ENCODE results near the gene APBB1. TPM values are rescaled to one million over a fixed set of nuclear protein-coding genes. Genes with fewer than 3 reads are reported as not detected.

The APBB1 gene
- total RNA-seq, 1 experiment from 2014 or later = 34.8 TPM

DNA sequence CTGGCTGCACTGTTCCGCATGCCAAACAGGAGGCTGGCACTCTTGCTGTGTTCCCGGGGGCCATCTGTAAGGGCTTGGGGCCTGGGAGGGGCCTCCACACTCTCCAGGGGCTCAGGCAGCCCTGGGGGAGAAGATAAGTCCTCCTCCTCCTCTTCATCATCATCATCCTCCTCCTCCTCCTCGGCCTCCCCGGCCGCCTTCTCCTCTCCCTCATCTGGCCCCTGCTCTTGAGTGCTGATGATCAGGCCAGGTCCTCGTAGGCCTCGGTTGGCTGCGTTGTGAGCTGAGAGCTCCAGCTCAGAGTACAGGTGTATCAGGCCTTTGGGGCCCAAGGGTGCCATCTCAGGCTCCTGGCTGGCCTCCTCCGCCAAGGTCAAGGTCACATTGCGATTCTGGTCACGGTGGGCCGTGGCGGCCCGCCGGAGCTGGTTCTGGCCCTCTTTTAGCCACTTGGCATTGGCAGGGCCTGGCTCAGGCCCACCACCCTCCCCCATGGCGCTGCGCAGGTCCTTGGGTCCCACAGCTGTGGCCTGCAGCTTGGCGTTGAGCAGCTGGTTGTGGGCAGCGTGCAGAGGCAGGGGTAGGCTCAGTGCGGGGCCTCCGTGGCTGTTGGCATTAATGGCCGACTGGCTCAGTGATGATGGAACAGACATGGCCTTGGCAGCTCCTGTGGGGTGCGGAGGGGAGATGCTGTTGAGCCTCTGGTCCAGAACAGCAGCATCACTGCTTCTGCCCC lies 8.0 kb downstream of the APBB1 start:
- no peaks in the 10 kb centered on the region for H3K4me1 ChIP-seq (ENCODE audit: insufficient read depth, low read length)
- Mint-ChIP-seq H3K27ac (no peak overlapping the region), H3K4me1 (peaks cover 6 to 11% of the 10 kb centered on the region in 2 experiments), H3K9me3 (no peaks in the 10 kb centered on the region), H3K4me3 (no peak overlapping the region), H3K27me3 (ENCODE audit: low read depth) (no peaks in the 10 kb centered on the region), H3K36me3 (ENCODE audit: insufficient read depth in 1 of 3, low read depth in 3 of 3) (peaks cover 0 to 6% (median 4%) of the 10 kb centered on the region in 3 experiments; a peak in 3 of 7 replicates)
- no peak overlapping the region for H3K56ac ChIP-seq (ENCODE audit: insufficient read length, low read depth, low read length)
- no peaks in the 10 kb centered on the region for H3K27me3 ChIP-seq (ENCODE audit: insufficient read depth, low read length)
- H3K23ac ChIP-seq (ENCODE audit: insufficient read length, low read depth, low read length) = no peak overlapping the region
- H4K8ac ChIP-seq (replicated peaks; ENCODE audit: insufficient read length, low read depth, low read length) = no peak overlapping the region
- no peak overlapping the region for H4K5ac ChIP-seq (ENCODE audit: insufficient read length, low read depth, low read length)
- H4K20me1 ChIP-seq (ENCODE audit: control insufficient read depth, insufficient read depth, insufficient read length) = no peaks in the 10 kb centered on the region
- no peak overlapping the region for H3T11ph ChIP-seq (ENCODE audit: low read length)
- H3K23me2 ChIP-seq (ENCODE audit: insufficient read length, low read depth, low read length, poor library complexity, severe bottlenecking) = no peaks in the 10 kb centered on the region
- DNase-seq = no peak
- no peak overlapping the region for H2BK15ac ChIP-seq (ENCODE audit: low read depth, low read length)
- H2BK5ac ChIP-seq (ENCODE audit: insufficient read length, low read length) = no peak overlapping the region
- no peak overlapping the region for H3K18ac ChIP-seq (ENCODE audit: insufficient read length, low read depth, low read length)
- no peaks in the 10 kb centered on the region for H3K79me1 ChIP-seq (ENCODE audit: insufficient read depth, low read depth, low read length, poor library complexity, severe bottlenecking)
- no peak overlapping the region; the same call in 1 of the 2 replicates for H3K14ac ChIP-seq (ENCODE audit: insufficient read depth, low read length)
- H2AFZ ChIP-seq (ENCODE audit: low read length) = no peak overlapping the region
- H3K27ac ChIP-seq (ENCODE audit: insufficient read length, low read depth, low read length) = no peak overlapping the region
- no peak overlapping the region for H2BK20ac ChIP-seq (ENCODE audit: low read depth, low read length, poor library complexity, severe bottlenecking)
- H2AK5ac ChIP-seq (ENCODE audit: insufficient read length, low read length) = no peak overlapping the region
- H3K4me2 ChIP-seq (ENCODE audit: insufficient read depth, insufficient read length, low read length) = no peak overlapping the region
- no peak overlapping the region for H2BK120ac ChIP-seq (ENCODE audit: low read depth, low read length, poor library complexity, severe bottlenecking)
- H3K9ac ChIP-seq (ENCODE audit: extremely low read depth, insufficient read length, low read length) = no peak overlapping the region
- no peak overlapping the region for H4K91ac ChIP-seq (ENCODE audit: insufficient read length, low read depth, low read length)
- H3K9me3 ChIP-seq (ENCODE audit: control insufficient read depth, low read depth, low read length) = no peaks in the 10 kb centered on the region
- H3K4ac ChIP-seq (ENCODE audit: low read depth, low read length) = no peak overlapping the region
- H3K79me2 ChIP-seq (ENCODE audit: insufficient read depth, low read length) = no peaks in the 10 kb centered on the region
- H2BK12ac ChIP-seq (ENCODE audit: insufficient read length, low read depth, low read length) = no peak overlapping the region
- TF ChIP-seq, protein P1, sequence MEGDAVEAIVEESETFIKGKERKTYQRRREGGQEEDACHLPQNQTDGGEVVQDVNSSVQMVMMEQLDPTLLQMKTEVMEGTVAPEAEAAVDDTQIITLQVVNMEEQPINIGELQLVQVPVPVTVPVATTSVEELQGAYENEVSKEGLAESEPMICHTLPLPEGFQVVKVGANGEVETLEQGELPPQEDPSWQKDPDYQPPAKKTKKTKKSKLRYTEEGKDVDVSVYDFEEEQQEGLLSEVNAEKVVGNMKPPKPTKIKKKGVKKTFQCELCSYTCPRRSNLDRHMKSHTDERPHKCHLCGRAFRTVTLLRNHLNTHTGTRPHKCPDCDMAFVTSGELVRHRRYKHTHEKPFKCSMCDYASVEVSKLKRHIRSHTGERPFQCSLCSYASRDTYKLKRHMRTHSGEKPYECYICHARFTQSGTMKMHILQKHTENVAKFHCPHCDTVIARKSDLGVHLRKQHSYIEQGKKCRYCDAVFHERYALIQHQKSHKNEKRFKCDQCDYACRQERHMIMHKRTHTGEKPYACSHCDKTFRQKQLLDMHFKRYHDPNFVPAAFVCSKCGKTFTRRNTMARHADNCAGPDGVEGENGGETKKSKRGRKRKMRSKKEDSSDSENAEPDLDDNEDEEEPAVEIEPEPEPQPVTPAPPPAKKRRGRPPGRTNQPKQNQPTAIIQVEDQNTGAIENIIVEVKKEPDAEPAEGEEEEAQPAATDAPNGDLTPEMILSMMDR (conservative IDR thresholded peaks at IDR 0.05) = no peak
- WGBS (ENCODE audit: extremely low coverage, insufficient read length, low lambda C conversion rate) = no CpG with 5 or more reads among the region's 23 CpGs

All from H9 (cell line).